IMR-90 (cell line): ENCODE measurements around the gene GRM4. TPM values are rescaled to one million over a fixed set of nuclear protein-coding genes. Genes with fewer than 3 reads are reported as not detected.

ENCODE experiments used
- ATAC-seq: fragments of 200-7000 bp; cut with Tn5 transposase; 2 replicates; pipeline ENCODE4 v1.9.1; 2020; ENCODE audit warnings: low read depth, mild to moderate bottlenecking, moderate library complexity
- BruUV-seq: library from RNA; stranded (reverse); fragments of 400-500 nt; replicated peaks from 2 replicates; lab custom pipeline; 2021; lab: Mats Ljungman, UMichigan
- CTCF ChIA-PET: fragments of 300-600 bp; formaldehyde crosslinking; extraction: SDS; loops from one replicate; lab custom pipeline; 2021; ENCODE audit warnings: antibody characterized with exemption; lab: Yijun Ruan, JAX
- POLR2A ChIA-PET: fragments of 300-600 bp; sonication (Branson Sonifier 250); formaldehyde crosslinking; loops from one replicate; lab custom pipeline; 2022; ENCODE audit warnings: antibody characterized with exemption; ENCODE audit not compliant: unreplicated experiment; lab: Charles Lee
- DNase-seq: peaks from one replicate; pipeline ENCODE4 v3.0.0; 2013
- H2AFZ ChIP-seq: replicated peaks from 2 replicates; pipeline ENCODE3; 2013; ENCODE audit warnings: low read length, mild to moderate bottlenecking; ENCODE audit not compliant: poor library complexity
- H2AK5ac ChIP-seq: 2 replicates; pipeline ENCODE4 v1.6.1; 2013; ENCODE audit warnings: low read depth, low read length, inconsistent platforms
- H2AK9ac ChIP-seq: replicated peaks from 2 replicates; pipeline ENCODE3; 2013; ENCODE audit warnings: mild to moderate bottlenecking, low read depth, low read length, moderate library complexity; ENCODE audit not compliant: poor library complexity
- H2BK120ac ChIP-seq: 2 replicates; pipeline ENCODE4 v1.6.1; 2013; ENCODE audit warnings: low read depth, low read length, inconsistent platforms
- H2BK15ac ChIP-seq: 3 replicates; pipeline ENCODE4 v1.6.1; 2013; ENCODE audit warnings: low read depth, low read length, inconsistent platforms
- H2BK20ac ChIP-seq: 2 replicates; pipeline ENCODE4 v1.6.1; 2013; ENCODE audit warnings: low read depth, mild to moderate bottlenecking, inconsistent platforms, low read length, moderate library complexity
- H2BK5ac ChIP-seq: 2 replicates; pipeline ENCODE4 v1.6.1; 2013; ENCODE audit warnings: mild to moderate bottlenecking, low read depth, low read length, inconsistent platforms; ENCODE audit not compliant: poor library complexity, severe bottlenecking
- H3K14ac ChIP-seq: replicated peaks from 2 replicates; pipeline ENCODE4 v1.6.1; 2013; ENCODE audit warnings: low read depth, low read length, inconsistent platforms
- H3K18ac ChIP-seq: 2 replicates; pipeline ENCODE4 v1.6.1; 2013; ENCODE audit warnings: low read depth, low read length, control low read depth
- H3K23ac ChIP-seq: 2 replicates; pipeline ENCODE4 v1.6.1; 2013; ENCODE audit warnings: low read depth, low read length, inconsistent platforms
- H3K27ac ChIP-seq: 2 replicates; pipeline ENCODE4 v1.5.1; 2013; ENCODE audit warnings: mild to moderate bottlenecking, control low read depth, low read length; ENCODE audit not compliant: insufficient read depth
- H3K27me3 ChIP-seq: 2 replicates; pipeline ENCODE4 v1.6.1; 2013; ENCODE audit warnings: low read length; ENCODE audit not compliant: control insufficient read depth, insufficient read depth
- H3K36me3 ChIP-seq: 2 replicates; pipeline ENCODE4 v1.6.1; 2013; ENCODE audit warnings: low read length, mixed read lengths; ENCODE audit not compliant: control insufficient read depth, insufficient read depth
- H3K4ac ChIP-seq: 2 replicates; pipeline ENCODE4 v1.6.1; 2013; ENCODE audit warnings: low read depth, low read length, inconsistent platforms
- H3K4me1 ChIP-seq: 2 replicates; pipeline ENCODE4 v1.6.1; 2013; ENCODE audit warnings: low read length, mixed read lengths; ENCODE audit not compliant: control insufficient read depth, insufficient read depth
- H3K4me2 ChIP-seq: 2 replicates; pipeline ENCODE4 v1.6.1; 2013; ENCODE audit warnings: low read depth, mild to moderate bottlenecking, control low read depth, low read length, moderate library complexity
- H3K4me3 ChIP-seq: 2 replicates; pipeline ENCODE4 v1.5.1; 2013; ENCODE audit warnings: low read depth, mild to moderate bottlenecking, control low read depth, low read length, moderate library complexity; ENCODE audit not compliant: insufficient read depth
- H3K56ac ChIP-seq: 2 replicates; pipeline ENCODE4 v1.6.1; 2013; ENCODE audit warnings: low read length, inconsistent platforms; ENCODE audit not compliant: insufficient read depth; ENCODE audit errors: extremely low read depth
- H3K79me1 ChIP-seq, 2 experiments: 2 replicates each; pipeline ENCODE4 v1.6.1; 2013; ENCODE audit warnings: low read length in 2 of 2, inconsistent platforms in 1 of 2, low read depth in 1 of 2
- H3K9ac ChIP-seq: 2 replicates; pipeline ENCODE4 v1.6.1; 2013; ENCODE audit warnings: low read depth, low read length, control low read depth
- H3K9me1 ChIP-seq: 2 replicates; pipeline ENCODE4 v1.6.1; 2013; ENCODE audit warnings: low read length, inconsistent platforms; ENCODE audit not compliant: insufficient read depth
- H3K9me3 ChIP-seq: 2 replicates; pipeline ENCODE4 v1.6.1; 2013; ENCODE audit warnings: low read length; ENCODE audit not compliant: control insufficient read depth, insufficient read depth
- H4K20me1 ChIP-seq: 2 replicates; pipeline ENCODE4 v1.6.1; 2013; ENCODE audit warnings: low read length, inconsistent platforms; ENCODE audit not compliant: insufficient read depth
- H4K5ac ChIP-seq: 2 replicates; pipeline ENCODE4 v1.6.1; 2013; ENCODE audit warnings: mild to moderate bottlenecking, low read depth, low read length, control low read depth
- H4K8ac ChIP-seq, 2 experiments: 2 replicates each; pipeline ENCODE4 v1.6.1; 2013; ENCODE audit warnings: low read depth in 2 of 2, low read length in 2 of 2, control low read depth in 1 of 2, inconsistent platforms in 1 of 2
- H4K91ac ChIP-seq: 2 replicates; pipeline ENCODE4 v1.6.1; 2013; ENCODE audit warnings: low read depth, low read length, inconsistent platforms; ENCODE audit not compliant: insufficient read depth
- CEBPB ChIP-seq: IDR thresholded peaks from 2 replicates; pipeline ENCODE4 v1.6.1; 2012; ENCODE audit warnings: low read depth, low read length, improper control_type of control experiment
- FOS ChIP-seq: fragments of 150-350 bp; IDR thresholded peaks from 2 replicates; pipeline ENCODE4 v1.6.1; 2016; ENCODE audit warnings: low read depth, low read length
- MAFK ChIP-seq: IDR thresholded peaks from 2 replicates; pipeline ENCODE4 v1.6.1; 2012; ENCODE audit warnings: low read depth, low read length, improper control_type of control experiment
- MAZ ChIP-seq: IDR thresholded peaks from 2 replicates; pipeline ENCODE4 v1.6.1; 2012; ENCODE audit warnings: low read depth, mild to moderate bottlenecking, low read length, improper control_type of control experiment, moderate library complexity, borderline replicate concordance
- MXI1 ChIP-seq: IDR thresholded peaks from 2 replicates; pipeline ENCODE4 v1.6.1; 2012; ENCODE audit warnings: low read depth, mild to moderate bottlenecking, low read length, moderate library complexity, borderline replicate concordance
- NFE2L2 ChIP-seq: fragments of 150-350 bp; IDR thresholded peaks from 2 replicates; pipeline ENCODE4 v1.6.1; 2016; ENCODE audit warnings: low read depth, mild to moderate bottlenecking, low read length
- POLR2A ChIP-seq: IDR thresholded peaks from 2 replicates; pipeline ENCODE4 v1.6.1; 2012; ENCODE audit warnings: mild to moderate bottlenecking, low read depth, low read length
- RAD21 ChIP-seq: IDR thresholded peaks from 2 replicates; pipeline ENCODE4 v1.6.1; 2012; ENCODE audit warnings: low read length, improper control_type of control experiment
- RFX5 ChIP-seq: IDR thresholded peaks from 2 replicates; pipeline ENCODE4 v1.8.0; 2012; ENCODE audit warnings: low read depth, mild to moderate bottlenecking, low read length, moderate library complexity
- SMC3 ChIP-seq: fragments of 150-350 bp; IDR thresholded peaks from 2 replicates; pipeline ENCODE4 v1.6.1; 2016; ENCODE audit warnings: low read depth, mild to moderate bottlenecking, antibody characterized with exemption, low read length, moderate library complexity
- WGBS, 2 experiments: methylation state at CpG; one replicate each; pipeline versions ENCODE4 v1.1.5 to v1.1.7; 2013; ENCODE audit warnings: missing lambda C conversion rate in 2 of 2; ENCODE audit not compliant: insufficient read length in 1 of 2; ENCODE audit errors: extremely low coverage in 2 of 2; 5-methylcytosine and 5-hydroxymethylcytosine counted together
- dilution Hi-C: fragments of 300-500 bp; cut with HindIII; formaldehyde crosslinking; loops from one replicate; pipeline ENCODE4 v1.14.3; 2018; ENCODE audit warnings: low sequenced_read_pairs; ENCODE audit not compliant: unreplicated experiment
- in situ Hi-C: fragments of 300-500 bp; cut with MboI; formaldehyde crosslinking; loops from 3 replicates; pipeline ENCODE4 v1.14.3; 2019; ENCODE audit warnings: low sequenced_read_pairs, inconsistent platforms, mixed read lengths
- intact Hi-C: fragments of 100-400 bp; cut with micrococcal nuclease; formaldehyde crosslinking; loops from 2 replicates; pipeline ENCODE4 v1.10.0; 2022
- polyA plus RNA-seq, 3 experiments: library from polyadenylated mRNA; depleted of rRNA; stranded (reverse); fragments of >200 nt; gene quantifications; 2 replicates each; pipeline ENCODE4 v1.2.3, GENCODE V29; 2012; ENCODE audit warnings: low replicate concordance in 1 of 3
- total RNA-seq: library from RNA; depleted of rRNA; stranded (reverse); fragments of >200 nt; gene quantifications from 2 replicates; pipeline ENCODE4 v1.2.3, GENCODE V29; 2012
- TF ChIP-seq, protein P1 (sequence below): fragments of 150-350 bp; IDR thresholded peaks from 2 replicates; pipeline ENCODE4 v1.6.1; 2017; ENCODE audit warnings: mild to moderate bottlenecking, antibody characterized with exemption, low read length, low read depth
- TF ChIP-seq, protein P2 (sequence below): fragments of 150-350 bp; IDR thresholded peaks from 2 replicates; pipeline ENCODE4 v1.6.1; 2016; ENCODE audit warnings: low read depth, mild to moderate bottlenecking, low read length, moderate library complexity, borderline replicate concordance
- TF ChIP-seq, protein P3 (sequence below): conservative IDR thresholded peaks from 2 replicates; pipeline ENCODE4 v1.5.1; 2012; ENCODE audit warnings: mild to moderate bottlenecking, low read depth, low read length, improper control_type of control experiment

GRM4 gene
- total and polyA plus RNA-seq, 2 of the 4 experiments (the other 2 are of a cell fraction), result 0.02 TPM; not detected in 1

DNA sequence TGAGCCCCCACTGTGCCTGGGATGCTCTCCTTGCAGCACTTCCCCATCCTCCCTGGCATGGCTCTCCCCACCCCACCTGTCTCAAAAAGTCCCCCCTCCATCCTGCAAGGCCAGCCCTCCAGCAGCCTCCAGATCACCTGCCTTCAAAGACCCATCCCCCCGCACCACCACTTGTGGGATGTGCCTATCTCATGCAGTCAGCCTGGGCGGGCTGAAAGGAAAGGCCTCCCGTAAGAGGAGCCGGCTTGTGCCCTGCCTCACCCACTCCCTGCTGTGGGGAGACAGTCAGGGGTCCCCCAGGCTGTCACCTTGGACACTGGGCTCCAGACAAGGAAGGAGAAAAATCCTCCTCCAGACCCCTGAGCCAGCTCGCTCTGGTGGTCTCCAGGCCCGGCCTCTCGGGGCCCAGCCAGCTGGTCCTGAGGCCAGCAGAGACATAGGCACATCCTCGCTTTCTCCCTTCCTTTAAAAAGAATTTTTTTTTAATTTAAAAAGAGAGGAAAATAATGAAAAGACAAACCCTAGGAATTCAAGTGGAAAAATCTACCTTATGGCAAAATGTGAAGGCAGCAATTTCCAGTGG is 77.3 kb downstream of the GRM4 start:
- ATAC-seq (no peak), DNase-seq (no peak)
- H3K27ac ChIP-seq, result no peak overlapping the region
- no peak overlapping the region for H2BK20ac ChIP-seq
- H3K4me1 ChIP-seq, result no peaks in the 10 kb centered on the region
- peaks cover 10% of the 10 kb centered on the region for H3K9me1 ChIP-seq
- H3K79me1 ChIP-seq, result no peaks in the 10 kb centered on the region
- TF ChIP-seq CEBPB (no peak), MXI1 (no peak), MAFK (no peak), SMC3 (no peak), FOS (no peak), POLR2A (no peak), RFX5 (no peak), NFE2L2 (no peak), RAD21 (no peak), MAZ (no peak)
- TF ChIP-seq, protein P1, sequence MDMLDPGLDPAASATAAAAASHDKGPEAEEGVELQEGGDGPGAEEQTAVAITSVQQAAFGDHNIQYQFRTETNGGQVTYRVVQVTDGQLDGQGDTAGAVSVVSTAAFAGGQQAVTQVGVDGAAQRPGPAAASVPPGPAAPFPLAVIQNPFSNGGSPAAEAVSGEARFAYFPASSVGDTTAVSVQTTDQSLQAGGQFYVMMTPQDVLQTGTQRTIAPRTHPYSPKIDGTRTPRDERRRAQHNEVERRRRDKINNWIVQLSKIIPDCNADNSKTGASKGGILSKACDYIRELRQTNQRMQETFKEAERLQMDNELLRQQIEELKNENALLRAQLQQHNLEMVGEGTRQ, result no peak
- TF ChIP-seq, protein P2, sequence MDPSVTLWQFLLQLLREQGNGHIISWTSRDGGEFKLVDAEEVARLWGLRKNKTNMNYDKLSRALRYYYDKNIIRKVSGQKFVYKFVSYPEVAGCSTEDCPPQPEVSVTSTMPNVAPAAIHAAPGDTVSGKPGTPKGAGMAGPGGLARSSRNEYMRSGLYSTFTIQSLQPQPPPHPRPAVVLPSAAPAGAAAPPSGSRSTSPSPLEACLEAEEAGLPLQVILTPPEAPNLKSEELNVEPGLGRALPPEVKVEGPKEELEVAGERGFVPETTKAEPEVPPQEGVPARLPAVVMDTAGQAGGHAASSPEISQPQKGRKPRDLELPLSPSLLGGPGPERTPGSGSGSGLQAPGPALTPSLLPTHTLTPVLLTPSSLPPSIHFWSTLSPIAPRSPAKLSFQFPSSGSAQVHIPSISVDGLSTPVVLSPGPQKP, result no peak
- TF ChIP-seq, protein P3, sequence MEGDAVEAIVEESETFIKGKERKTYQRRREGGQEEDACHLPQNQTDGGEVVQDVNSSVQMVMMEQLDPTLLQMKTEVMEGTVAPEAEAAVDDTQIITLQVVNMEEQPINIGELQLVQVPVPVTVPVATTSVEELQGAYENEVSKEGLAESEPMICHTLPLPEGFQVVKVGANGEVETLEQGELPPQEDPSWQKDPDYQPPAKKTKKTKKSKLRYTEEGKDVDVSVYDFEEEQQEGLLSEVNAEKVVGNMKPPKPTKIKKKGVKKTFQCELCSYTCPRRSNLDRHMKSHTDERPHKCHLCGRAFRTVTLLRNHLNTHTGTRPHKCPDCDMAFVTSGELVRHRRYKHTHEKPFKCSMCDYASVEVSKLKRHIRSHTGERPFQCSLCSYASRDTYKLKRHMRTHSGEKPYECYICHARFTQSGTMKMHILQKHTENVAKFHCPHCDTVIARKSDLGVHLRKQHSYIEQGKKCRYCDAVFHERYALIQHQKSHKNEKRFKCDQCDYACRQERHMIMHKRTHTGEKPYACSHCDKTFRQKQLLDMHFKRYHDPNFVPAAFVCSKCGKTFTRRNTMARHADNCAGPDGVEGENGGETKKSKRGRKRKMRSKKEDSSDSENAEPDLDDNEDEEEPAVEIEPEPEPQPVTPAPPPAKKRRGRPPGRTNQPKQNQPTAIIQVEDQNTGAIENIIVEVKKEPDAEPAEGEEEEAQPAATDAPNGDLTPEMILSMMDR, result no peak
- H3K18ac ChIP-seq, result no peak overlapping the region
- peak overlapping the region; percentile 65 for H2AK9ac ChIP-seq
- H3K9me3 ChIP-seq, result no peaks in the 10 kb centered on the region
- H3K4me2 ChIP-seq, result no peak overlapping the region
- BruUV-seq, result no TSS peak
- no peak overlapping the region for H4K91ac ChIP-seq
- ChIA-PET CTCF (interaction anchor here (0.9 to 1.1 kb wide), 2 partner anchors 41 to 297 kb away, joined by 3 to 4 read pairs; no protein-coding TSS in a partner anchor), POLR2A (interaction anchor here (0.7 kb wide), 1 partner anchor 397 kb away, joined by 6 read pairs; no protein-coding TSS in a partner anchor)
- H3K27me3 ChIP-seq, result peaks cover 43% of the 10 kb centered on the region
- WGBS, 2 experiments, result no CpG with 5 or more reads among the region's 8 CpGs
- H3K4ac ChIP-seq, result no peak overlapping the region
- H2AK5ac ChIP-seq, result no peak overlapping the region
- no peak overlapping the region for H3K56ac ChIP-seq
- no peak overlapping the region for H2AFZ ChIP-seq
- intact Hi-C loops (loop anchor here (10.0 kb wide), 1 partner anchor 536 kb away; no protein-coding TSS in a partner anchor), dilution Hi-C loops (no loop called here), in situ Hi-C loops (no loop called here)
- H4K20me1 ChIP-seq, result no peaks in the 10 kb centered on the region; the same call in 1 of the 2 replicates
- H3K14ac ChIP-seq, result no peak overlapping the region
- no peak overlapping the region for H4K8ac ChIP-seq
- no peak overlapping the region for H3K23ac ChIP-seq
- no peak overlapping the region for H3K9ac ChIP-seq
- H2BK5ac ChIP-seq, result no peak overlapping the region
- no peaks in the 10 kb centered on the region for H3K36me3 ChIP-seq
- H3K4me3 ChIP-seq, result no peak overlapping the region
- H2BK15ac ChIP-seq, result no peak overlapping the region
- H4K5ac ChIP-seq, result no peak overlapping the region
- no peak overlapping the region for H2BK120ac ChIP-seq
